GM21576 (cell line): Measurements from ENCODE around the gene RNF112.
"Not testable (repeated sequence)": the region's sequence is repeated elsewhere in the genome, so short reads cannot be mapped to it uniquely, and the experiment has no call there.

Experiments
- ATAC-seq: cut with Tn5 transposase; IDR thresholded peaks from one replicate; pipeline ENCODE4 v1.9.1; 2021; ENCODE audit warnings: mild to moderate bottlenecking, moderate library complexity; ENCODE audit not compliant: unreplicated experiment

RNF112 gene

GRCh38 chr17:19412510-19412909 is 1.5 kb downstream of the RNF112 start:
- no peak for ATAC-seq

- no peak for ATAC-seq
Observed at GRCh38 chr17:19412984-19413383, 2.0 kb downstream of the RNF112 start.

GRCh38 chr17:19413761-19414160 is 2.7 kb downstream of the RNF112 start:
- ATAC-seq: no peak

- ATAC-seq: no peak
Observed at GRCh38 chr17:19414396-19415280, 3.6 kb downstream of the RNF112 start.

GRCh38 chr17:19415311-19415710 is 4.3 kb downstream of the RNF112 start:
- ATAC-seq: no peak

GRCh38 chr17:19415806-19416775 is 5.1 kb downstream of the RNF112 start:
- no peak for ATAC-seq

GRCh38 chr17:19417611-19418010 is 6.6 kb downstream of the RNF112 start:
- no peak for ATAC-seq

GRCh38 chr17:19418251-19418992 is 7.4 kb downstream of the RNF112 start:
- no peak for ATAC-seq

GRCh38 chr17:19421219-19421618 is 10.2 kb downstream of the RNF112 start:
- ATAC-seq: no peak

GRCh38 chr17:19421926-19422325 is 10.9 kb downstream of the RNF112 start:
- no peak for ATAC-seq

- ATAC-seq: no peak
Observed at GRCh38 chr17:19424934-19425868, 14.2 kb downstream of the RNF112 start.

GRCh38 chr17:19426631-19427030 is 15.6 kb downstream of the RNF112 start:
- no peak for ATAC-seq

- no peak for ATAC-seq
Observed at GRCh38 chr17:19431691-19432090, 20.7 kb downstream of the RNF112 start.

GRCh38 chr17:19433255-19433654 is 22.2 kb downstream of the RNF112 start:
- ATAC-seq: no peak

- no peak for ATAC-seq
Observed at GRCh38 chr17:19433727-19434340, 22.8 kb downstream of the RNF112 start.

GRCh38 chr17:19440421-19440820 is 29.4 kb downstream of the RNF112 start:
- no peak for ATAC-seq

GRCh38 chr17:19441288-19441687 is 30.3 kb downstream of the RNF112 start:
- not testable (repeated sequence) for ATAC-seq

GRCh38 chr17:19442731-19443130 is 31.7 kb downstream of the RNF112 start:
- no peak for ATAC-seq

GRCh38 chr17:19443148-19443547 is 32.1 kb downstream of the RNF112 start:
- no peak for ATAC-seq
